HepG2 (cell line): ENCODE data around the gene TBCEL. TPM values are rescaled to one million over a fixed set of nuclear protein-coding genes. Genes with fewer than 3 reads are reported as not detected.
A peak's percentile ranks its signal among the peaks of the same experiment; 100 is the strongest.

Experiments
- ELF1 ChIP-seq: sonication (generic); formaldehyde crosslinking; IDR thresholded peaks from 2 replicates; pipeline ENCODE4 v1.4.0; 2020; ENCODE audit warnings: missing genetic modification reagents
- FOXM1 ChIP-seq: sonication (generic); formaldehyde crosslinking; IDR thresholded peaks from 2 replicates; pipeline ENCODE4 v1.5.0; 2020; ENCODE audit warnings: missing genetic modification reagents
- GATAD1 ChIP-seq: IDR thresholded peaks from 2 replicates; pipeline ENCODE4 v1.6.1; 2016; ENCODE audit warnings: missing genetic modification reagents, missing compliant biosample characterization
- GMEB2 ChIP-seq: IDR thresholded peaks from 2 replicates; pipeline ENCODE4 v1.6.1; 2016; ENCODE audit warnings: missing biosample characterization, missing genetic modification reagents, low read depth
- IKZF5 ChIP-seq: IDR thresholded peaks from 2 replicates; pipeline ENCODE4 v1.6.1; 2018; ENCODE audit warnings: missing genetic modification reagents, mild to moderate bottlenecking, missing compliant biosample characterization
- KMT2B ChIP-seq: IDR thresholded peaks from 2 replicates; pipeline ENCODE4 v1.6.1; 2016; ENCODE audit warnings: missing genetic modification reagents, missing compliant biosample characterization
- MIER3 ChIP-seq: IDR thresholded peaks from 2 replicates; pipeline ENCODE4 v1.6.1; 2016; ENCODE audit warnings: missing compliant biosample characterization, borderline replicate concordance
- NR2F6 ChIP-seq, 2 experiments: IDR thresholded peaks; 2 replicates each; pipeline ENCODE4 v1.6.1; 2016; ENCODE audit warnings: antibody characterized with exemption in 1 of 2, mild to moderate bottlenecking in 1 of 2
- THAP9 ChIP-seq: sonication (generic); formaldehyde crosslinking; IDR thresholded peaks from 2 replicates; pipeline ENCODE4; 2020; ENCODE audit warnings: missing genetic modification reagents, mild to moderate bottlenecking, borderline replicate concordance
- YEATS4 ChIP-seq: sonication (generic); formaldehyde crosslinking; IDR thresholded peaks from 2 replicates; pipeline ENCODE4 v1.4.0; 2020; ENCODE audit warnings: missing genetic modification reagents, borderline replicate concordance
- ZBTB26 ChIP-seq: IDR thresholded peaks from 2 replicates; pipeline ENCODE4 v1.6.1; 2016; ENCODE audit warnings: missing compliant biosample characterization, missing genetic modification reagents, borderline replicate concordance
- ZNF407 ChIP-seq: sonication (generic); formaldehyde crosslinking; IDR thresholded peaks from one replicate; pipeline ENCODE4 v1.5.1; 2020; ENCODE audit warnings: mild to moderate bottlenecking, missing genetic modification reagents; ENCODE audit errors: not compliant biosample characterization
- ZSCAN9 ChIP-seq: IDR thresholded peaks from 2 replicates; pipeline ENCODE4 v1.6.1; 2016; ENCODE audit warnings: borderline replicate concordance
- polyA plus RNA-seq, 8 experiments: library from polyadenylated mRNA; depleted of rRNA in 3 of 8; stranded (reverse) in 7 of 8; unstranded in 1 of 8; fragments of >200 nt; fragmentation: Illumina TruSeq in 4 of 8; extraction: Trizol in 4 of 8; gene quantifications; 2 replicates each; pipeline versions ENCODE4 v1.2.1 to v1.2.3, GENCODE V29; 2011 to 2016; ENCODE audit warnings: low read depth in 4 of 8, missing spikeins in 1 of 8, mixed read lengths in 1 of 8; ENCODE audit not compliant: insufficient read depth in 1 of 8
- total RNA-seq, 5 experiments: library from RNA; depleted of rRNA; stranded (reverse); fragments of >200 nt; fragmentation: Illumina TruSeq; extraction: Trizol; gene quantifications; 2 replicates each; pipeline ENCODE4 v1.2.3, GENCODE V29; 2016; ENCODE audit warnings: low read depth in 1 of 5

Gene TBCEL
- total and polyA plus RNA-seq, 2 of the 13 experiments (the other 11 are each of a cell fraction or from before 2014, with no cell fraction given), result 6.1 to 12.5 TPM

GRCh38 chr11:121067453-121067852 lies 43.6 kb downstream of the TBCEL start (continued):
- TF ChIP-seq ZNF407 (CRISPR knock-in tag) (no peak), GATAD1 (CRISPR knock-in tag) (peak; percentile 34; the same call in 1 of the 2 replicates), IKZF5 (CRISPR knock-in tag) (peak; percentile 49; the same call in 1 of the 2 replicates), GMEB2 (no peak), ZBTB26 (CRISPR knock-in tag) (peak; percentile 82; the same call in 1 of the 2 replicates), NR2F6 (IDR thresholded peaks at IDR 0.05) (peak; percentile 86), NR2F6 (CRISPR knock-in tag; IDR thresholded peaks at IDR 0.05) (peak; percentile 90), MIER3 (CRISPR knock-in tag) (peak; percentile 68; the same call in 1 of the 2 replicates), YEATS4 (CRISPR knock-in tag) (peak; percentile 30; the same call in 1 of the 2 replicates), ZSCAN9 (peak; percentile 55; the same call in 1 of the 2 replicates), KMT2B (CRISPR knock-in tag) (no peak), FOXM1 (no peak), THAP9 (CRISPR knock-in tag) (no peak), ELF1 (CRISPR knock-in tag) (peak; percentile 34; the same call in 1 of the 2 replicates)
